NCI-H82 (cell line): ENCODE measurements around the gene FRMPD2.
A peak's percentile ranks its signal among the peaks of the same experiment; 100 is the strongest.
"Not testable (repeated sequence)": the region's sequence is repeated elsewhere in the genome, so short reads cannot be mapped to it uniquely, and the experiment has no call there.

ENCODE experiments used
- DNase-seq: peaks from one replicate; lab custom pipeline; 2025; lab: John Stamatoyannopoulos, UW

FRMPD2 gene

GRCh38 chr10:48205918-48206317, 68.6 kb downstream of the FRMPD2 start:
- DNase-seq: no peak

GRCh38 chr10:48199580-48200377, 74.7 kb downstream of the FRMPD2 start:
- DNase-seq: no peak

GRCh38 chr10:48197236-48197899, 77.1 kb downstream of the FRMPD2 start:
- no peak for DNase-seq

- peak; percentile 60 for DNase-seq
These were observed 78.7 kb downstream of the FRMPD2 start for GRCh38 chr10:48195803-48196202.

GRCh38 chr10:48194830-48195229, 79.7 kb downstream of the FRMPD2 start:
- no peak for DNase-seq

GRCh38 chr10:48193556-48193955, 80.9 kb downstream of the FRMPD2 start:
- DNase-seq: peak; percentile 29

- DNase-seq: peak; percentile 59
These were observed 81.5 kb downstream of the FRMPD2 start for GRCh38 chr10:48192881-48193450.

- DNase-seq: no peak
These were observed 86.6 kb downstream of the FRMPD2 start for GRCh38 chr10:48187713-48188485.

GRCh38 chr10:48187126-48187525, 87.4 kb downstream of the FRMPD2 start:
- DNase-seq: no peak

GRCh38 chr10:48186264-48186804, 88.2 kb downstream of the FRMPD2 start:
- DNase-seq: not testable (repeated sequence)

GRCh38 chr10:48184224-48184623, 90.3 kb downstream of the FRMPD2 start:
- DNase-seq: no peak

- DNase-seq: not testable (repeated sequence)
These were observed 101.8 kb downstream of the FRMPD2 start for GRCh38 chr10:48172715-48173114.

- not testable (repeated sequence) for DNase-seq
These were observed 113.8 kb downstream of the FRMPD2 start for GRCh38 chr10:48160670-48161069.

GRCh38 chr10:48160163-48160562, 114.3 kb downstream of the FRMPD2 start:
- peak; percentile 14 for DNase-seq

GRCh38 chr10:48154211-48155140, 120.0 kb downstream of the FRMPD2 start:
- not testable (repeated sequence) for DNase-seq

GRCh38 chr10:48147643-48148042, 126.9 kb downstream of the FRMPD2 start:
- not testable (repeated sequence) for DNase-seq

- DNase-seq: not testable (repeated sequence)
These were observed 130.5 kb downstream of the FRMPD2 start for GRCh38 chr10:48143721-48144642.

GRCh38 chr10:48140949-48141348, 133.5 kb downstream of the FRMPD2 start:
- DNase-seq: not testable (repeated sequence)

- DNase-seq: not testable (repeated sequence)
These were observed 134.3 kb downstream of the FRMPD2 start for GRCh38 chr10:48139953-48140850.
